GM21619 (cell line): ENCODE data around the gene MUC20.
"Not testable (repeated sequence)": the region's sequence is repeated elsewhere in the genome, so short reads cannot be mapped to it uniquely, and the experiment has no call there.

Source experiments
- ATAC-seq: cut with Tn5 transposase; IDR thresholded peaks from one replicate; pipeline ENCODE4 v1.9.1; 2021; ENCODE audit not compliant: unreplicated experiment

MUC20 gene

GRCh38 chr3:195692781-195693427, 27.9 kb upstream of the MUC20 start:
- no peak for ATAC-seq

GRCh38 chr3:195693428-195694216, 27.2 kb upstream of the MUC20 start:
- ATAC-seq = no peak

- not testable (repeated sequence) for ATAC-seq
Measured at GRCh38 chr3:195694217-195695076, 26.3 kb upstream of the MUC20 start.

GRCh38 chr3:195696632-195697278, 24.0 kb upstream of the MUC20 start:
- ATAC-seq = no peak

GRCh38 chr3:195697582-195698324, 23.0 kb upstream of the MUC20 start:
- ATAC-seq = no peak

GRCh38 chr3:195698325-195698646, 22.5 kb upstream of the MUC20 start:
- no peak for ATAC-seq

- no peak for ATAC-seq
Measured at GRCh38 chr3:195698647-195699387, 22.0 kb upstream of the MUC20 start.

- ATAC-seq = no peak
Measured at GRCh38 chr3:195699388-195699771, 21.4 kb upstream of the MUC20 start.

- no peak for ATAC-seq
Measured at GRCh38 chr3:195699860-195700259, 20.9 kb upstream of the MUC20 start.

- ATAC-seq = no peak
Measured at GRCh38 chr3:195700319-195700718, 20.5 kb upstream of the MUC20 start.

GRCh38 chr3:195701042-195701915, 19.5 kb upstream of the MUC20 start:
- ATAC-seq = no peak

GRCh38 chr3:195703776-195704175, 17.0 kb upstream of the MUC20 start:
- no peak for ATAC-seq

- ATAC-seq = no peak
Measured at GRCh38 chr3:195704433-195704999, 16.3 kb upstream of the MUC20 start.

- ATAC-seq = no peak
Measured at GRCh38 chr3:195705081-195705991, 15.4 kb upstream of the MUC20 start.

- ATAC-seq = no peak
Measured at GRCh38 chr3:195708061-195708460, 12.7 kb upstream of the MUC20 start.

- ATAC-seq = no peak
Measured at GRCh38 chr3:195708626-195709481, 11.9 kb upstream of the MUC20 start.

- ATAC-seq = no peak
Measured at GRCh38 chr3:195709676-195710085, 11.1 kb upstream of the MUC20 start.
